Measurements from ENCODE around the gene TNS2. TPM values are rescaled to one million over a fixed set of nuclear protein-coding genes. Genes with fewer than 3 reads are reported as not detected.

TNS2 gene
- total and polyA plus RNA-seq, 2 of the 13 experiments (the other 11 are each of a cell fraction or from before 2014, with no cell fraction given) = 8.9 to 20.4 TPM

DNA sequence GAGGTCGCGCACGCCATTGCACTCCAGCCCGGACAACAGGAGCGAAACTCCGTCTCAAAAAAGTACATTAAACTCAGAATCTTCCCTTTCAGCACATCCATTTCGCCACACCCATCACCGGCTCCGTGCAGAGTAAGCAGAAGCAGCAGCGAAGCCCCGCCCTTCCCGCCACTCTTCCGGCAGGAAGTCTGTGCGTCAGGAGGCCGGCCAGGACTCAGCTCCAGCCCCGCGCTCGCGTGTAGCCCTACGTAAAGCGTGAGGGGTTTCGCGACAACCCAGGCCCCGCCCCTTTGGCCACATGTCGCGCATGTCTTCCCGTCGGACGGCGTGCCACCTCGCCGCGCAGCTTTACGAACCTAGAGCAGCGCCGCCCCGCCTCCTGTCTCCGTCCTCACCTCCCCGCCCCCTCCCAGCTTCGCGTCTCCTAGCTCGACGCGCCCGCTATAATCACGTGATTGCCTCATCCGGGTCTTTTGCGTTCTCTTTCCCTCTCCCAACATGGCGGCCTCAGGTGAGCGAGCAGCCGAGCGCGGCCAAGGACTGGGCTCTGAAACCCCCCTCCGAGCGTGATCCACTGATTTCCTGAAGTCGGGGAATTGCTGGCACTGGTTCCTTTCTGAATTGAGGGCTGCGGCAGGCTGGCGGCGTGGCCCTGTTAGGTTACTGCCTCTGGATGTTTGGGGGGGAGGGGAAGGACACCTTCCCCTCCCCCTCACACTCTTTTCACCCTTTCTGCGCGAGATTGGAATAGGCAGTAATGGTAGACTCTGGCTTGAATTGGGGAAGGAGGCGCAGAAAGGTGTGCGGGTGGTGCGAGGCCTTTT, 43.7 kb upstream of the TNS2 start, which contains the start of gene EIF4B (continued):
- TF ChIP-seq, protein P1, sequence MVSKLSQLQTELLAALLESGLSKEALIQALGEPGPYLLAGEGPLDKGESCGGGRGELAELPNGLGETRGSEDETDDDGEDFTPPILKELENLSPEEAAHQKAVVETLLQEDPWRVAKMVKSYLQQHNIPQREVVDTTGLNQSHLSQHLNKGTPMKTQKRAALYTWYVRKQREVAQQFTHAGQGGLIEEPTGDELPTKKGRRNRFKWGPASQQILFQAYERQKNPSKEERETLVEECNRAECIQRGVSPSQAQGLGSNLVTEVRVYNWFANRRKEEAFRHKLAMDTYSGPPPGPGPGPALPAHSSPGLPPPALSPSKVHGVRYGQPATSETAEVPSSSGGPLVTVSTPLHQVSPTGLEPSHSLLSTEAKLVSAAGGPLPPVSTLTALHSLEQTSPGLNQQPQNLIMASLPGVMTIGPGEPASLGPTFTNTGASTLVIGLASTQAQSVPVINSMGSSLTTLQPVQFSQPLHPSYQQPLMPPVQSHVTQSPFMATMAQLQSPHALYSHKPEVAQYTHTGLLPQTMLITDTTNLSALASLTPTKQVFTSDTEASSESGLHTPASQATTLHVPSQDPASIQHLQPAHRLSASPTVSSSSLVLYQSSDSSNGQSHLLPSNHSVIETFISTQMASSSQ (IDR thresholded peaks at IDR 0.05; ENCODE audit: low read depth) = no peak
- TF ChIP-seq, protein P1 (CRISPR knock-in tag; IDR thresholded peaks at IDR 0.05; ENCODE audit: borderline replicate concordance) = peak; percentile 38; the same call in 1 of the 2 replicates
- TF ChIP-seq ZNF160 (CRISPR knock-in tag; IDR thresholded peaks at IDR 0.05) (no peak), NR1H2 (CRISPR knock-in tag; IDR thresholded peaks at IDR 0.05; ENCODE audit: borderline replicate concordance, low read depth) (no peak), ZNF232 (CRISPR knock-in tag; IDR thresholded peaks at IDR 0.05; ENCODE audit: borderline replicate concordance) (no peak), THAP11 (CRISPR knock-in tag; IDR thresholded peaks at IDR 0.05) (peak; percentile 89), PCBP1 (IDR thresholded peaks at IDR 0.05; ENCODE audit: borderline replicate concordance, low read depth, low read length) (no peak), ZNF777 (CRISPR knock-in tag; IDR thresholded peaks at IDR 0.05) (no peak), NFRKB (IDR thresholded peaks at IDR 0.05) (peak; percentile 88), CREB1 (IDR thresholded peaks at IDR 0.05) (peak; percentile 88), CREB1 (CRISPR knock-in tag; IDR thresholded peaks at IDR 0.05) (peak; percentile 89), ZNF432 (CRISPR knock-in tag; IDR thresholded peaks at IDR 0.05; ENCODE audit: borderline replicate concordance) (no peak), ARHGAP35 (CRISPR knock-in tag; IDR thresholded peaks at IDR 0.05; ENCODE audit: borderline replicate concordance) (no peak), ZNF292 (CRISPR knock-in tag; IDR thresholded peaks at IDR 0.05; ENCODE audit: borderline replicate concordance, low read depth) (no peak), MTA3 (CRISPR knock-in tag; IDR thresholded peaks at IDR 0.05) (no peak), FOSL1 (CRISPR knock-in tag; IDR thresholded peaks at IDR 0.05; ENCODE audit: borderline replicate concordance) (no peak), ZMYM2 (CRISPR knock-in tag; IDR thresholded peaks at IDR 0.05) (no peak), CBX5 (CRISPR knock-in tag; IDR thresholded peaks at IDR 0.05; ENCODE audit: borderline replicate concordance) (no peak), ZFP37 (CRISPR knock-in tag; IDR thresholded peaks at IDR 0.05; ENCODE audit: borderline replicate concordance) (no peak; the same call in 1 of the 2 replicates), ZNF234 (CRISPR knock-in tag; conservative IDR thresholded peaks at IDR 0.05) (no peak)
- TF ChIP-seq, protein P2, sequence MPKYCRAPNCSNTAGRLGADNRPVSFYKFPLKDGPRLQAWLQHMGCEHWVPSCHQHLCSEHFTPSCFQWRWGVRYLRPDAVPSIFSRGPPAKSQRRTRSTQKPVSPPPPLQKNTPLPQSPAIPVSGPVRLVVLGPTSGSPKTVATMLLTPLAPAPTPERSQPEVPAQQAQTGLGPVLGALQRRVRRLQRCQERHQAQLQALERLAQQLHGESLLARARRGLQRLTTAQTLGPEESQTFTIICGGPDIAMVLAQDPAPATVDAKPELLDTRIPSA (CRISPR knock-in tag; IDR thresholded peaks at IDR 0.05; ENCODE audit: borderline replicate concordance) = peak; percentile 62; the same call in 1 of the 2 replicates
- TF ChIP-seq, protein P3, sequence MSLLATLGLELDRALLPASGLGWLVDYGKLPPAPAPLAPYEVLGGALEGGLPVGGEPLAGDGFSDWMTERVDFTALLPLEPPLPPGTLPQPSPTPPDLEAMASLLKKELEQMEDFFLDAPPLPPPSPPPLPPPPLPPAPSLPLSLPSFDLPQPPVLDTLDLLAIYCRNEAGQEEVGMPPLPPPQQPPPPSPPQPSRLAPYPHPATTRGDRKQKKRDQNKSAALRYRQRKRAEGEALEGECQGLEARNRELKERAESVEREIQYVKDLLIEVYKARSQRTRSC (CRISPR knock-in tag; IDR thresholded peaks at IDR 0.05; ENCODE audit: low read depth) = no peak
- TF ChIP-seq, protein P4, sequence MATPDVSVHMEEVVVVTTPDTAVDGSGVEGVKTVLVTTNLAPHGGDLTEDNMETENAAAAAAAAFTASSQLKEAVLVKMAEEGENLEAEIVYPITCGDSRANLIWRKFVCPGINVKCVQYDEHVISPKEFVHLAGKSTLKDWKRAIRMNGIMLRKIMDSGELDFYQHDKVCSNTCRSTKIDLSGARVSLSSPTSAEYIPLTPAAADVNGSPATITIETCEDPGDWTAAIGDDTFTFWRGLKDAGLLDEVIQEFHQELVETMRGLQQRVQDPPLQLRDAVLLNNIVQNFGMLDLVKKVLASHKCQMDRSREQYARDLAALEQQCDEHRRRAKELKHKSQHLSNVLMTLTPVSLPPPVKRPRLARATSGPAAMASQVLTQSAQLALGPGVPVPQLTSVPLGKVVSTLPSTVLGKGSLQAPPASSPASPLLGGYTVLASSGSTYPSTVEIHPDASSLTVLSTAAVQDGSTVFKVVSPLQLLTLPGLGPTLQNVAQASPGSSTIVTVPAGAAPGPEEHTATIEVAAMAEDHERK (CRISPR knock-in tag; IDR thresholded peaks at IDR 0.05; ENCODE audit: low read depth) = peak; percentile 85

Measured in HepG2 (cell line).